Measurements from ENCODE around the gene TFAP2A. TPM values are rescaled to one million over a fixed set of nuclear protein-coding genes. Genes with fewer than 3 reads are reported as not detected.

Gene TFAP2A
- total RNA-seq, 1 experiment from 2014 or later: 24.3 TPM

DNA sequence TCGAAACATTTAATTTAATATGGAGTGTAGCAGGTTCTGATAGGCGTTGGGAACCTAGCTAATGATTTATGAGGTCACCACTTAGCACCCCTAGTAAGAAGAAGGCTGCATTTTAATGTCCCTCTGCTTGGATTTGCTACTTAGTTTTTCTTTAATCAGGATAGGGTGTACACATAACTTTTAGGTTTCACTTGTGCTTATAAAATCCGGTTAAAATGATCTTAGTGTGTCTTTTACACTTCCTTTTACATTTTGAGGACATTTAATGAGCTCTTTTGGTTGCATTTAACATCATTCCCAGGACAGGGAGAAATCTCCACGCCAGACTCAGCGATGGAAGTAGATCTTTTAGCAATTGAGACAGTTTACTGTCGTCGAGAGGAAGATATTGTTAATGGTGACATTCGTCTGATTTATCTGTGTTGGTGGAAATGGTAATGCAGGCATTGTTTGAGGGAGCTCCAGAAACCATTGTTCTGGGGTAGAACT is 5.6 kb downstream of the TFAP2A start:
- no peak for DNase-seq (ENCODE audit: low read depth, low spot score)
- no peaks in the 10 kb centered on the region for H3K27me3 ChIP-seq (ENCODE audit: insufficient read depth, low read length)
- ChIA-PET CTCF (no interaction called here), POLR2A (no interaction called here), RAD21 (ENCODE audit: low non-redundant PET in 1 of 2, low total read pairs in 2 of 2, uncharacterized antibody in 2 of 2, unreplicated experiment in 2 of 2) (no interaction called here)
- no peak overlapping the region for H3K4me2 ChIP-seq (ENCODE audit: low read length)
- H3K4me1 ChIP-seq (ENCODE audit: control insufficient read depth in 1 of 2, insufficient read depth in 2 of 2, low read length in 2 of 2): peaks cover 0 to 27% of the 10 kb centered on the region in 2 experiments; a peak in 3 of 4 replicates
- H3K36me3 ChIP-seq (ENCODE audit: control insufficient read depth in 1 of 2, insufficient read depth in 2 of 2, low read length in 2 of 2): peaks cover 4 to 11% of the 10 kb centered on the region in 2 experiments; a peak in 3 of 4 replicates
- no peak for TF ChIP-seq JUND (IDR thresholded peaks at IDR 0.05)
- no peak overlapping the region for H3K27ac ChIP-seq (ENCODE audit: low read depth, low read length)
- H3K4me3 ChIP-seq (replicated peaks in 1 of 2; ENCODE audit: low read depth in 1 of 2, low read length in 2 of 2): no peak overlapping the region
- no peak for ATAC-seq
- no peaks in the 10 kb centered on the region for H4K20me1 ChIP-seq (ENCODE audit: insufficient read depth)
- H3K9me3 ChIP-seq (ENCODE audit: control insufficient read depth in 1 of 2, insufficient read depth in 1 of 2, low read depth in 1 of 2, low read length in 2 of 2): no peaks in the 10 kb centered on the region
- intact Hi-C loops (cut with micrococcal nuclease): no loop called here
- no peak overlapping the region for H2AFZ ChIP-seq (ENCODE audit: low read depth, low read length, poor library complexity, severe bottlenecking)
- no TSS peak for BruUV-seq (replicated peaks)
- H3K79me2 ChIP-seq (ENCODE audit: insufficient read depth, low read length): peaks cover 77% of the 10 kb centered on the region
- no peak overlapping the region for H3K9ac ChIP-seq (ENCODE audit: low read length)
- H3K9me2 ChIP-seq (ENCODE audit: insufficient read depth): no peaks in the 10 kb centered on the region

DNA sequence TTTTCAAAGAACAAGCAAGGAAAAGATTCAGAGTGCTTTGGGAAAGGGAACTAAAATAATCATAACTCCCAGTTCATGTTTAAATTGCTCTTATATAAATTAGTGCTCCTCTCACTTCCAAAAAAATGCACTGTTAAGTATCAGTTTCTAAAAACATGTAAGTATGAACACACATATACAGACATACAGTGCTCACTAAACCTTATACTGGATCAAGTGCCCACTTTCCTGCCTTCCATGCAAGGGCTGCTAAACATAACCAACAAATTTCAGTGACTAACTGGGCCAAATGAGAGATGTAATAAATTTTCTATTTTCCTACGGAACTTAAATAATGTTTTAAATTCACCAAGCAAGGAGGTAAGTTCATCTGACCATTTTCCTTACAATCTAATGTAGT is 6.4 kb downstream of the TFAP2A start:
- CTCF ChIA-PET: no interaction called here
- BruUV-seq (replicated peaks): no TSS peak
- H2AFZ ChIP-seq (ENCODE audit: low read depth, low read length, poor library complexity, severe bottlenecking): no peak overlapping the region
- no peak overlapping the region for H3K4me2 ChIP-seq (ENCODE audit: low read length)
- DNase-seq (ENCODE audit: low read depth, low spot score): no peak
- H3K9ac ChIP-seq (ENCODE audit: low read length): no peak overlapping the region
- RAD21 ChIA-PET (ENCODE audit: low non-redundant PET in 1 of 2, low total read pairs in 2 of 2, uncharacterized antibody in 2 of 2, unreplicated experiment in 2 of 2): no interaction called here
- peaks cover under 1 to 30% of the 10 kb centered on the region in 2 experiments; a peak in 3 of 4 replicates for H3K4me1 ChIP-seq (ENCODE audit: control insufficient read depth in 1 of 2, insufficient read depth in 2 of 2, low read length in 2 of 2)
- no peak overlapping the region for H3K27ac ChIP-seq (ENCODE audit: low read depth, low read length)
- no peak overlapping the region for H3K4me3 ChIP-seq (replicated peaks in 1 of 2; ENCODE audit: low read depth in 1 of 2, low read length in 2 of 2)
- POLR2A ChIA-PET: no interaction called here
- no peaks in the 10 kb centered on the region for H3K27me3 ChIP-seq (ENCODE audit: insufficient read depth, low read length)
- no peaks in the 10 kb centered on the region for H4K20me1 ChIP-seq (ENCODE audit: insufficient read depth)
- peaks cover 4 to 11% of the 10 kb centered on the region in 2 experiments; a peak in 3 of 4 replicates for H3K36me3 ChIP-seq (ENCODE audit: control insufficient read depth in 1 of 2, insufficient read depth in 2 of 2, low read length in 2 of 2)
- TF ChIP-seq SIN3A (IDR thresholded peaks at IDR 0.05; ENCODE audit: low read depth): no peak
- TF ChIP-seq FOSL1 (IDR thresholded peaks at IDR 0.05; ENCODE audit: low read depth): no peak
- TF ChIP-seq EZH2 (IDR thresholded peaks at IDR 0.05): no peak
- TF ChIP-seq JUND (IDR thresholded peaks at IDR 0.05): no peak
- TF ChIP-seq CEBPB (IDR thresholded peaks at IDR 0.05; ENCODE audit: low read depth): no peak
- TF ChIP-seq POLR2A (IDR thresholded peaks at IDR 0.05; ENCODE audit: borderline replicate concordance, extremely low read depth, insufficient read depth, insufficient read length): no peak
- no peak for TF ChIP-seq EZH2phosphoT487 (IDR thresholded peaks at IDR 0.05; ENCODE audit: borderline replicate concordance)
- TF ChIP-seq ZFX (IDR thresholded peaks at IDR 0.05): no peak
- TF ChIP-seq TCF7L2 (IDR thresholded peaks at IDR 0.05; ENCODE audit: borderline replicate concordance, extremely low read depth, insufficient read depth, insufficient read length): no peak
- no peak for TF ChIP-seq RAD21 (IDR thresholded peaks at IDR 0.05; ENCODE audit: low read depth)
- no peak for TF ChIP-seq EGR1 (IDR thresholded peaks at IDR 0.05; ENCODE audit: low read depth)
- TF ChIP-seq POLR2AphosphoS5 (IDR thresholded peaks at IDR 0.05; ENCODE audit: low read depth, low read length): no peak
- TF ChIP-seq, protein P1, sequence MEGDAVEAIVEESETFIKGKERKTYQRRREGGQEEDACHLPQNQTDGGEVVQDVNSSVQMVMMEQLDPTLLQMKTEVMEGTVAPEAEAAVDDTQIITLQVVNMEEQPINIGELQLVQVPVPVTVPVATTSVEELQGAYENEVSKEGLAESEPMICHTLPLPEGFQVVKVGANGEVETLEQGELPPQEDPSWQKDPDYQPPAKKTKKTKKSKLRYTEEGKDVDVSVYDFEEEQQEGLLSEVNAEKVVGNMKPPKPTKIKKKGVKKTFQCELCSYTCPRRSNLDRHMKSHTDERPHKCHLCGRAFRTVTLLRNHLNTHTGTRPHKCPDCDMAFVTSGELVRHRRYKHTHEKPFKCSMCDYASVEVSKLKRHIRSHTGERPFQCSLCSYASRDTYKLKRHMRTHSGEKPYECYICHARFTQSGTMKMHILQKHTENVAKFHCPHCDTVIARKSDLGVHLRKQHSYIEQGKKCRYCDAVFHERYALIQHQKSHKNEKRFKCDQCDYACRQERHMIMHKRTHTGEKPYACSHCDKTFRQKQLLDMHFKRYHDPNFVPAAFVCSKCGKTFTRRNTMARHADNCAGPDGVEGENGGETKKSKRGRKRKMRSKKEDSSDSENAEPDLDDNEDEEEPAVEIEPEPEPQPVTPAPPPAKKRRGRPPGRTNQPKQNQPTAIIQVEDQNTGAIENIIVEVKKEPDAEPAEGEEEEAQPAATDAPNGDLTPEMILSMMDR (IDR thresholded peaks at IDR 0.05 in 2 of 3, conservative IDR thresholded peaks at IDR 0.05 in 1 of 3; ENCODE audit: borderline replicate concordance in 1 of 3, insufficient read depth in 1 of 3, low read depth in 2 of 3, low read length in 2 of 3): no peak
- no peak for TF ChIP-seq REST (IDR thresholded peaks at IDR 0.05; ENCODE audit: low read depth)
- TF ChIP-seq SP1 (IDR thresholded peaks at IDR 0.05; ENCODE audit: low read depth): no peak
- no peak for ATAC-seq
- intact Hi-C loops (cut with micrococcal nuclease): no loop called here
- H3K9me3 ChIP-seq (ENCODE audit: control insufficient read depth in 1 of 2, insufficient read depth in 1 of 2, low read depth in 1 of 2, low read length in 2 of 2): no peaks in the 10 kb centered on the region
- peaks cover 73% of the 10 kb centered on the region for H3K79me2 ChIP-seq (ENCODE audit: insufficient read depth, low read length)
- no peaks in the 10 kb centered on the region for H3K9me2 ChIP-seq (ENCODE audit: insufficient read depth)
